OCI-LY1 (cell line): ENCODE data around the gene STAT5A.

Source experiments
- EZH2 ChIP-seq: fragments of 200-600 bp; sonication (generic), shearing (Covaris generic); IDR thresholded peaks from 2 replicates; pipeline ENCODE4 v1.8.0; 2017; ENCODE audit warnings: borderline replicate concordance, mixed run types, mild to moderate bottlenecking, antibody characterized with exemption, low read length, moderate library complexity, mixed read lengths
- TF ChIP-seq, protein P1 (sequence below): fragments of 200-600 bp; sonication (generic), shearing (Covaris generic); IDR thresholded peaks from 2 replicates; pipeline ENCODE4 v1.5.1; 2017; ENCODE audit warnings: mild to moderate bottlenecking, antibody characterized with exemption, low read length, moderate library complexity, mixed read lengths

DNA sequence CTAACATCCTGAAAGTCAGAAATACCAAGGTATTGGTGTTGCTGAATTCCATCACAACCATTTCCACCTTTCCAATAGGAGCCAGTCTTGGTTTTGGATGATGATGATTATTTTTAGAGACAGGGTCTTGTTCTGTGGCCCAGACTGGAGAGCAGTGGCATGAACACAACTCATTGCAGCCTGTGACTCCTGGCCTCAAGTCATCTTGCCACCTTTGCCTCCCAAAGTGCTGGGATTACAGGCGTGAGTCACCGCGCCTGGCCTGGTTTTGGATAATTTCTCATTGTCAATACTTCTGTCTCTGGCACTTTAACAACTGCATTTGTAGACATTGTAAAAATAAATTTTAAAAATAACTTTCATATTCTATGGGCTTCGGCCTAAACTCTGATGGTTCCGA, 34.7 kb upstream of the STAT5A start:
- TF ChIP-seq, protein P1, sequence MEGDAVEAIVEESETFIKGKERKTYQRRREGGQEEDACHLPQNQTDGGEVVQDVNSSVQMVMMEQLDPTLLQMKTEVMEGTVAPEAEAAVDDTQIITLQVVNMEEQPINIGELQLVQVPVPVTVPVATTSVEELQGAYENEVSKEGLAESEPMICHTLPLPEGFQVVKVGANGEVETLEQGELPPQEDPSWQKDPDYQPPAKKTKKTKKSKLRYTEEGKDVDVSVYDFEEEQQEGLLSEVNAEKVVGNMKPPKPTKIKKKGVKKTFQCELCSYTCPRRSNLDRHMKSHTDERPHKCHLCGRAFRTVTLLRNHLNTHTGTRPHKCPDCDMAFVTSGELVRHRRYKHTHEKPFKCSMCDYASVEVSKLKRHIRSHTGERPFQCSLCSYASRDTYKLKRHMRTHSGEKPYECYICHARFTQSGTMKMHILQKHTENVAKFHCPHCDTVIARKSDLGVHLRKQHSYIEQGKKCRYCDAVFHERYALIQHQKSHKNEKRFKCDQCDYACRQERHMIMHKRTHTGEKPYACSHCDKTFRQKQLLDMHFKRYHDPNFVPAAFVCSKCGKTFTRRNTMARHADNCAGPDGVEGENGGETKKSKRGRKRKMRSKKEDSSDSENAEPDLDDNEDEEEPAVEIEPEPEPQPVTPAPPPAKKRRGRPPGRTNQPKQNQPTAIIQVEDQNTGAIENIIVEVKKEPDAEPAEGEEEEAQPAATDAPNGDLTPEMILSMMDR = no peak
- no peak for TF ChIP-seq EZH2
